PFSK-1 (cell line): Measurements from ENCODE around the gene DCAF15.

Source experiments
- FOXP2 ChIP-seq: optimal IDR thresholded peaks from 2 replicates; pipeline ENCODE3; 2011; ENCODE audit warnings: borderline replicate concordance, control low read depth, inconsistent platforms; ENCODE audit not compliant: insufficient read depth; ENCODE audit errors: extremely low read length, extremely low read depth
- POLR2AphosphoS5 ChIP-seq: IDR thresholded peaks from 2 replicates; pipeline ENCODE4 v1.6.1; 2012; ENCODE audit warnings: low read depth, mild to moderate bottlenecking, control low read depth, low read length, moderate library complexity
- REST ChIP-seq, 2 experiments: IDR thresholded peaks; 2 replicates each; pipeline versions ENCODE4 v1.6.1 to v1.8.0; 2011 to 2012; ENCODE audit warnings: low read depth in 2 of 2, low read length in 2 of 2, control low read depth in 1 of 2, inconsistent platforms in 1 of 2, mild to moderate bottlenecking in 1 of 2, moderate library complexity in 1 of 2; ENCODE audit not compliant: insufficient read depth in 1 of 2
- SIN3A ChIP-seq: IDR thresholded peaks from 2 replicates; pipeline ENCODE4 v1.6.1; 2012; ENCODE audit warnings: mild to moderate bottlenecking, low read length, moderate library complexity, borderline replicate concordance; ENCODE audit not compliant: insufficient read depth
- TAF1 ChIP-seq: IDR thresholded peaks from 2 replicates; pipeline ENCODE4 v1.6.1; 2012; ENCODE audit warnings: low read length, control low read depth, borderline replicate concordance; ENCODE audit not compliant: insufficient read depth

Gene DCAF15

GRCh38 chr19:13963603-13964105 lies 11.3 kb downstream of the DCAF15 start:
- no peak for TF ChIP-seq REST (IDR thresholded peaks at IDR 0.05; ENCODE audit: insufficient read depth in 1 of 2, low read depth in 2 of 2, low read length in 2 of 2)
- TF ChIP-seq FOXP2, result no peak
- TF ChIP-seq TAF1, result no peak
- TF ChIP-seq POLR2AphosphoS5, result no peak
- no peak for TF ChIP-seq SIN3A

GRCh38 chr19:13964776-13965175 lies 12.5 kb downstream of the DCAF15 start:
- TF ChIP-seq REST (IDR thresholded peaks at IDR 0.05; ENCODE audit: insufficient read depth in 1 of 2, low read depth in 2 of 2, low read length in 2 of 2) (no peak), TAF1 (no peak), POLR2AphosphoS5 (no peak), SIN3A (no peak), FOXP2 (no peak)

- TF ChIP-seq TAF1 (no peak), FOXP2 (no peak), SIN3A (no peak), REST (IDR thresholded peaks at IDR 0.05; ENCODE audit: insufficient read depth in 1 of 2, low read depth in 2 of 2, low read length in 2 of 2) (no peak), POLR2AphosphoS5 (no peak)
These were observed 13.1 kb downstream of the DCAF15 start for GRCh38 chr19:13965377-13965896.

GRCh38 chr19:13965926-13966683 lies 13.8 kb downstream of the DCAF15 start:
- TF ChIP-seq FOXP2, result no peak
- no peak for TF ChIP-seq SIN3A
- TF ChIP-seq REST (IDR thresholded peaks at IDR 0.05; ENCODE audit: insufficient read depth in 1 of 2, low read depth in 2 of 2, low read length in 2 of 2), result no peak
- TF ChIP-seq POLR2AphosphoS5, result no peak
- no peak for TF ChIP-seq TAF1
